Measurements from ENCODE around the gene GPR32. TPM values are rescaled to one million over a fixed set of nuclear protein-coding genes. Genes with fewer than 3 reads are reported as not detected.
"Not testable (repeated sequence)": the region's sequence is repeated elsewhere in the genome, so short reads cannot be mapped to it uniquely, and the experiment has no call there.

GPR32 gene
- total RNA-seq, 1 donor from 2014 or later = not detected

DNA sequence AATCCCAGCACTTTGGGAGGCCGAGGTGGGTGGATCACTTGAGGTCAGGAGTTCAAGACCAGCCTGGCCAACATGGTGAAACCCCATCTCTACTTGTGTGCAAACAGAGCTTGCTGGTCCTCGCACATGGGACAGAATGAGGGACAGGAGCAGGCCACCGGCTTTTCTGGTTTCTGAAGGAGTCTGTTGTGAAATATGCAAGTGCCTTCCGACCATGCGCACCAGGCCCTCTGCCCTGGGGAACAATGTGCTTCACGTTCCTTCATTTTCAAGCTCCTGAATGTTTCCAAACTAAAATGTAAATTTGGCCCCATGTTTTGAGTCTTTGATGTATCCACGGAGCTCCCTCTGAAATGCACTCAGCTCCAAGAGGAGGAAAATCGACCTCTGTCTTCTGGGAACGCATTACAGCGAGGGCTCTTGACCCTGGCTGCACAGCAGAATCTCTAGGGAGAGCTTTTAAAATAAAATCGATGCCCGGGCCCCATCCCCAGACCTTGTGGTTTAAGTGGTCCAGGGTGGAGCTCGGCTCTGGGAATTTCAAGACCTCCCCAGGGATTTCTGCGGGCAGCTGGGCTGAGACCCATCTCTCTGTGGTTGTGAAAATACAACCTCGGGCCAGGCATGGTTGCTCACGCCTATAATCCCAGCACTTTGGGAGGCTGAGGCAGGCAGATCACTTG, 10.6 kb downstream of the GPR32 start:
- DNase-seq (ENCODE audit: low spot score) = no peak

DNA sequence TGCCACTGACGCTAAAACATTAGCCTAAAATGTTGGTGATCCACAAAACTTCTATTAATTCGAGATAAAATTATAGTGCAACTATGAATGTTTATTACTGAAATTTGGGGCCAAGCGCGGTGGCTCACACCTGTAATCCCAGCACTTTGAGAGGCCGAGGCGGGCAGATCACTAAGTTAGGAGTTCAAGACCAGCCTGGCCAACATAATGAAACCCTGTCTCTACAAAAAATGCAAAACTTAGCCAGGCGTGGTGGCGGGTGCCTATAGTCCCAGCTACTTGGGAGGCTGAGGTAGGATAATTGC, 13.5 kb downstream of the GPR32 start:
- DNase-seq (ENCODE audit: low spot score) = not testable (repeated sequence)

DNA sequence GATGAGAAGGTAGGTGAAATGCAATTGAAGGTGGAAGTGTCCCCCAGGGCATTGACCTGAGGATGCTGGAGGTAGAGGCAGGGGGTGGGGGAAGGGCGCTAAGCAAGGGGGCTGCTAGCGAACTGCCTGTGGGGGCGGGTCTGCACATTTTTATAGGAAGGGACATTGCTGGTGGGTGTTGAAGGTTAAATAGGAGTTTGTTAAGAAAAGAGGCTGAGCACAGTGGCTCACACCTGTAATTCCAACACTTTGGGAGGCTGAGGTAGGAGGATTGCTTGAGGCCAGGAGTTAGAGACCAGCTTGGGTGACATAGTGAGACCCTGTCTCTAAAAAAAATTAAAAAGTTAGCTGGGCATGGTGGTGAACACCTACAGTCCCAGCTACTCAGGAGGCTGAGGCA, 14.4 kb downstream of the GPR32 start:
- DNase-seq (ENCODE audit: low spot score) = no peak

DNA sequence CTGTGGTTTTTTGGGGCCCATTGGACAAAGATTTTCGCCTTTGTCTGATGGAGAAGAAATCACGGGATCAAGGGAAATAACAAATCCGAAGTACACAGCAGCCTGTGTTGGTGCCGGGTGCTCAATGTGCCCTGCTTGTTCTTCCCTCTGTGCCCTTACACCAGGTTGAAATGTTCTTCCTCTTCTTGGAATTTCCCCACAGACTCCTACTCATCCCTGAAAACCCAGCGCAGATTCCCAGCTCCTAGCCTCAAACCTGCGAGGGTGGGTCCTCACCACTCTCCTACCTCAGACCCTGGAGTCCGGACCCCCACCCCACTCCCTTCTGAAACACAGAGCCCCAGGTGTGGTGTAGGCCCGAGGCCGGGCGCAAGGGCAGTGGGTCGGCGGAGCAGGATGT, 15.1 kb downstream of the GPR32 start:
- no peak for DNase-seq (ENCODE audit: low spot score)

DNA sequence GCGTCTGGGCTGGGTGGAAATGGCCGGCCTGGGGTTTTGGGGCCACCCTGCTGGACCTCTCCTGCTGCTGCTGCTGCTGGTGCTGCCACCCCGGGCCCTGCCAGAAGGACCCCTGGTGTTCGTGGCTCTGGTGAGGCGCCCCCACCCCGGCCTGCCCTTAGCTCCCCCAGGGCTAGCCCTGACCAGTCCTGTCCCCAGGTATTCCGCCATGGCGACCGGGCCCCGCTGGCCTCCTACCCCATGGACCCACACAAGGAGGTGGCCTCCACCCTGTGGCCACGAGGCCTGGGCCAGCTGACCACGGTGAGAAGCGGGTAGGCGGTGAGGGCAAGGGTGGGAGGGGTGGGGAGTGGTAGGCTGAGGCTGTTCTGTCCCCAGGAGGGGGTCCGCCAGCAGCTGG, 20.1 kb downstream of the GPR32 start, which contains the start of gene ACP4:
TSS of gene ACP4 (plus strand) at position 20 of the 400 bp plus-strand sequence. CDS start at position 20, 0 bp downstream.
- no peak for DNase-seq (ENCODE audit: low spot score)

DNA sequence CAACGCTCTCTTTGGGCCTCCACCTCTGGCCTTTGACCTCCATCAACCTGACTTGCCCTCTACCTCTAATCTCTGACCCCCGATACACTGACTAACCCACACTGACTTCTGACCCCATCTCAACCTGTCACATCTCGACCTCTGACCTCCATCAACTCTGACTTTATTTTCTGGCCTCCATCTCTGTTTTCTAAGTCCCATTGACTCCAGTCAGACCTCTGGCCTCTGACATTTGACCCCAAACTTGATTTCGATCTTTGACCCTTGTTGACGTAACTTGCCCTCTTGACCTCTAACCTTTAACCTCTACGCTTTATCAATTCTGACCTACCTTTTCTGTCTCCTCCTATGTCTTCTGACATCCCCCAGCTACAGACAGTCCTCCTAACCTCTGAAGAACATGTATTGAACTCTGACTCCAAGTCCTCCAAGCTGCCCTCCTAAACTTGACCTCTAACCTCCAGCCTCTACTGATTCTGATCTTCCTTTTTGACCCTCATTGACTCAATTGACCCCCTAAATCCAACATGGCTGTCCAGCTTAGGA, 20.7 kb downstream of the GPR32 start:
- no peak for DNase-seq (ENCODE audit: low spot score)

DNA sequence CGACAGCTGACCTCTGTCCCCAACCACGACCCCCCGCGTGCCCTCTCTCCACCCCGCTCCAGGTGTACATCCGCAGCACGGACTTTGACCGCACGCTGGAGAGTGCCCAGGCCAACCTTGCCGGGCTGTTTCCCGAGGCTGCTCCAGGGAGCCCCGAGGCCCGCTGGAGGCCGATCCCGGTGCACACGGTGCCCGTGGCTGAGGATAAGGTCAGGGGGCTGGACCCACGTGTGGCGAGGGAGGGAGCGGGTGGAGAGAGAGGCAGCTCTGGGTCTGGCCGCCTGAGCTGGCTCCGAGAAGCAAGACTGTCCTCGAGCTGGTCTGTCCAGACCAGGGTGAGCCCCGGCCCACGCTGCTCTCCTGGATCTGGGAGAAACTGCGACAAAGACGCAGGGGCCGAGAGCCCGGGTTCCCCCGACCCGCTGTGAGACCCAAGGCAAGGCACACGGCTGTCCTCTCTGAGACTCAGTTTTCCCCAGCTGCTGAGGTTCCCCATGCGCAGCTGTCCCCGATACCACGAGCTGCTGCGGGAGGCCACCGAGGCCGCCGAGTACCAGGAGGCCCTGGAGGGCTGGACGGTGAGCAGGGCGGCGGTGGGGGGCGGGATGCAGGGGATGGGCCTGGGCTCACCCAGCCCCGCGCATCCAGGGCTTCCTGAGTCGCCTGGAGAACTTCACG, 21.5 kb downstream of the GPR32 start:
- DNase-seq (ENCODE audit: low spot score) = no peak

DNA sequence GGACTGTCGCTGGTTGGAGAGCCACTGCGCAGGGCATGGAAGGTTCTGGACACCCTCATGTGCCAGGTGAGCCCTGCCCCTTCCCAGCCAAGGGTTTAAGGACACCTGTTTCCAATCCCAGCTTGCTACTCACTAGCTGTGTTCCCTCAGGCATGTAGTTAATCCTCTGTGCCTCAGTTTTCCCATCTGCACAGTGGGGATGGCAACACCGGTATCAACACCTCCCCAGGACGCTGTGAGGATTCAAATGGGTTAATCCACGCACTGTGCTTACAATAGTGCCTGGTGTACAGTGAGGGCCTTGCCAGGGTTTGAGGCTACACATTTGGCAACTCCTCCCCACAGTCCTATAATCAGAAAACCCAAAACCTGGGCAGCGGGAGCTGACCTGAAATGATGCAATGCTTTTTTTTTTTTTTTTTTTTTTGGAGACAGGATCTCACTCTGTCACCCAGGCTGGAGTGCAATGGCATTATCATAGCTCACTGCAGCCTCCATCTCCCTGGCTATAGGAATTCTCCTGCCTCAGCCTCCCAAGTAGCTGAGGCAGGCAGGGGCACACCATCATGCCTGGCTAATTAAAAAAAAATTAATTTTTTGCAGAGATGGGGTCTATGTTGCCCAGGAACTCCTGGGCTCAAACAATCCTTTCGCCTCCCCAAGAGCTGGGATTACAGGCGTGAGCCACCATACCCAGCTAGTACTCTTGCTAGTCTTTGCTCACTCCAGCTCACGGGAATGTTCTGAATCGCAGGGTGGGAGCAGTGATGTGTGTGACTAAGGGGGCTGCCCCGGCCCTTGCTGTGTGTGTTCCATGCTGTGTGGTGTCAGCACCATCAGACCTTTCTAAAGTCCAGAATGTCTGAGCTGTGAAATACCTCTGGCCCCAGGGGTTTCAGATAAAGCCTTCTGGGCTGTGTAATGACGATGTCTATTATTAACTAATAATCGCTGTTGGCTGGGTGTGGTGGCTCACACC, 22.3 kb downstream of the GPR32 start:
- DNase-seq (ENCODE audit: low spot score) = no peak

DNA sequence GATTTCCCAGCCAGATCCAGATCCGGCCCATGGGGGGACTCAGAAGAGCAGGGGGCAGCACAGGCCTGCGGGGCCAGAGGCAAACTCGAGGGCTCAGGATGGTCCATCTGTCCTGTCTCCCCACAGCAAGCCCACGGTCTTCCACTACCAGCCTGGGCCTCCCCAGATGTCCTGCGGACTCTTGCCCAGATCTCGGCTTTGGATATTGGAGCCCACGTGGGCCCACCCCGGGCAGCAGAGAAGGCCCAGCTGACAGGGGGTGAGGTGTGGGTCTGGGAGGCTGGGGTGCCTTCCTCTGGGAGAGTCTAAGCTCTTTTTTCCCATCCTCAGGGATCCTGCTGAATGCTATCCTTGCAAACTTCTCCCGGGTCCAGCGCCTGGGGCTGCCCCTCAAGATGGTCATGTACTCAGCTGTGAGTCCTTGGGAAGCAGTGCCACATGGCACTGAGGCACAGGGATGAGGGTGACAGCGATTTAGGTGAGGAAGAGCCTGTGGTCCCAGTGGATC, 23.3 kb downstream of the GPR32 start:
- no peak for DNase-seq (ENCODE audit: low spot score)

DNA sequence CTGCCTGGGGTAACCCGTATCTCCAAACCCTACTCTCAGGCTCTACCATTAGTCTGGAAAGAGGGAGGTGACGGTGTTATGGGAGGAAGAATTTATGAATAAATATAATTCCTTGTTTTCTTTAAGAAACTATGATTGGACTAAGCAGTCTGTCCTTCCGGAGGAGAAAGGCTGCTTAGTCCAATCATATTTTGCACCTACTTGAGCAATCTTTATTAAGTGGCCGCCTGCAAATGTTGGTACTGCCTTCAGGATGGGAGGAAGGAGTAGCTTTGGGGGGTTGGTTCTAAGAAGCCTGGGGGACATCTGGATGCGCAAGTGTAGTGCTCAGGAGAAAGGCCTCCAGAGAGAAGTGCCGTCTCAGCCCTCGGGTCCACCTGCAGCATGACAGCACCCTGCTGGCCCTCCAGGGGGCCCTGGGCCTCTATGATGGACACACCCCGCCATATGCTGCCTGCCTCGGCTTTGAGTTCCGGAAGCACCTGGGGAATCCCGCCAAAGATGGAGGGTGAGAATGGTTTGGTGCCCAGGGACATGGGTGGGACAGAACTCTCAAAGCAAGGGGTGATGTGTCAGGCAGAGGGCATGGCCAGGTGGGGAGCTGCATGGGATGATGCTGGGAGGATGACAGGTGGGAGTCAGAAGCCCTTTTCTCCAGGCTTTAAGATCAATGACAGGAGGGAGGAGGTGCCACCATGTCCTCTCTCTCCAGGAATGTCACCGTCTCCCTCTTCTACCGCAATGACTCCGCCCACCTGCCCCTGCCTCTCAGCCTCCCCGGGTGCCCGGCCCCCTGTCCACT, 24.0 kb downstream of the GPR32 start:
- no peak for DNase-seq (ENCODE audit: low spot score)

DNA sequence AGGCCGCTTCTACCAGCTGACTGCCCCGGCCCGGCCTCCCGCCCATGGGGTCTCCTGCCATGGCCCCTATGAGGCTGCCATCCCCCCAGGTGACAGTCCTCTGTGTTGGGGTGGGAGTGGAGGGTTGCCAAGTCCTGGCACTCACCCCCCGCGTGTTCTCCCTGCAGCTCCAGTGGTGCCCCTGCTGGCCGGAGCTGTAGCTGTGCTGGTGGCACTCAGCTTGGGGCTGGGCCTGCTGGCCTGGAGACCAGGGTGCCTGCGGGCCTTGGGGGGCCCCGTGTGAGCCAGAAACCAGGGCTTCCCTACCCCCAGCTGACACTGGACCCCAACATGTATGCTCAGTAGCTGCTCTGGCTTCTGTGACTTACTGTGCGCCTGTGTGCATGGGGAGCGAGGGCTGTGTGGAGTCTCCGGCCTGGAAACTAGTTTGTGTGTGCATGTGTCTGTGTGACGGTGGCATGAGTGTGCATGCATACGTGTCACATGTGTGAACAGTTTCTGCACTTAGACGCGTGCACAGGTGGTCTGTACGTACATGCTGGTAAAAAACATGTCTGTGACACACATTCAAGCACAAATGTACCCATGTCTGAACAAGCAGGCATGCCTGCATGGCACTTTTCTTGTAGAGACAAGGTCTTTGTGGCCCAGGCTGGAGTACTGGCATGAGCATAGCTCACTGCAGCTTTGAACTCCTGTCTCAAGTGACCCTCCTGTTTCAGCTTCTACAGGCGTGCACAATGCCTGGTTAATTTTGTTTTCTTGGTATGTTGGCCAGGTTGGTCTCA, 24.8 kb downstream of the GPR32 start:
- no peak for DNase-seq (ENCODE audit: low spot score)

DNA sequence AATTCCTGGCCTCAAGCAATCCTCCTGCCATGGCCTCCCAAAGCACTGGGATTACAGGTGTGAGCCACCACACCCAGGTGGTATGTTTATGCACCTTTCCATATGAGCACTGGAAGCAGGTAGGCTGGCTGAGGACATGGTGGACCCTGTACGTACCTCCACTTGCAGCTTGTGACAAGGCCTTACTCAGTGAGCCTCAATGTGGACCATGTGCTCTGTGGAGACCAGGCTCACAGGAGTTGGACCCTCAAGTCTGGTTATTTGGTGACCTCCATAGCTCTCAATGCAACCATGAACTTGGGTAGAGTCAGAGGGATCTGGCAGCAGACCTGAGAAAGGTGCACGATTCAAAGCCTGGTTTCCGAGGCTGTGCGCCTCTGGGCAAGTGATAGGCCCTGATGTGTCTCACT, 25.4 kb downstream of the GPR32 start:
- DNase-seq (ENCODE audit: low spot score) = no peak

DNA sequence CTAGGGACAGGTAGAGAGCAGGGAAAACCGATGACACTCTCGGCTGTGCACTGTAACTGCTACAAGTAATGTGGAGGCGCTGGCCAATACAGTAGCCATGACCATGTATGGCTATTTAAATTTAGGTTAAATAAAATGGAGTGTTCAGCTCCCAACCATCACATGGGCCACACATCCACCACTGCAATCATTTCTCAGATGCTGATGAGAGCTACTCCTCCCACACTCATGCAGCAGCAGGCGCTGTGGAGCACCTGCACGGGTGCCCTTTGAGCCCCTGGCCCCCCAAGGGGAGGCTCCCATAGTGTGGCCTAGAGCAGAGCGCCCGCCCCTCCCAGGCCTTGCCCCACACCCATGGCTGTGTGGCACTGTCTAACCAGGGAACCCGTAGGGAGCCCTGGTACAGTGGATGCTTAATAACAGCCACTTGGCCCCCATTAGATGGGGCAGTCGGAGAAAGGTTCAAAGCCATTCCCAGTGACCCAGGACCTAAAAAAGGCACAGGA, 25.9 kb downstream of the GPR32 start:
- no peak for DNase-seq (ENCODE audit: low spot score)

DNA sequence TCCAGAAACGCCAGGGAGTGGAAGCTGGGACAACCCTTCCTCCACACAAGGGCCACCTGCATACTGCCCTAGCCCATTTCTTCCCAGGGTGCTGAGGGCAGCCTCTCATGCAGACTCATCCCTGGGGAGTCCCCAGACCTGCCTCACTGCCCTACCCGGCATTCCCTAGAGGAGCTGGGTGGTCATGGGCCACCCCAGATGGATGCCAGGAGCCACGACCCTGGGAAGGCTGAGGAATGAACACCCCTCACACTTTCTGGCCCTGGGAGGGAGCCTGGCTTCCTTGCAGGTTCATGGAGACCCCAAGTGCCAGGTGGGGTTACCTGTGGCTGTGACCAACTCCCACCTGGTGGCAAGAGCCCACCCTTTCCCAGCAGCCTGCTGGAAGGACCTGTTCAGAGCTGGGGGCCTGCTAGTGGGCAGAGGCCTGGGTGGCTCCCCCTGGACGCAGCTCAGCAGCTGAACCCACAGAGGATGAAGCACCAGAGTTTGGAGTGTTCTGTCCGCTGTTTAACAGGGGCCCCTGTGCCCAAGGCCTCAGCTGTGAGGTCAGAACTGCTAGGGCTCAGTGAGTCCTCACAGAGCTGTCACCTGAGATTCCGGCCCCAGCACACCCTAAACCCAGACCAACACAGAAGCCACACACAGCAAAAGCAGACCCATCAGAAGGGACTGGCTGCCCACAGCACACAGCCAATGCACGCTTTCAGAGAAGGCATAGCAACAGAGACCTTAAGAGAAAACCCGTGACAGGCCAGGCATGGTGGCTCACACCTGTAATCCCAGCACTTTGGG, 26.6 kb downstream of the GPR32 start:
- no peak for DNase-seq (ENCODE audit: low spot score)

DNA sequence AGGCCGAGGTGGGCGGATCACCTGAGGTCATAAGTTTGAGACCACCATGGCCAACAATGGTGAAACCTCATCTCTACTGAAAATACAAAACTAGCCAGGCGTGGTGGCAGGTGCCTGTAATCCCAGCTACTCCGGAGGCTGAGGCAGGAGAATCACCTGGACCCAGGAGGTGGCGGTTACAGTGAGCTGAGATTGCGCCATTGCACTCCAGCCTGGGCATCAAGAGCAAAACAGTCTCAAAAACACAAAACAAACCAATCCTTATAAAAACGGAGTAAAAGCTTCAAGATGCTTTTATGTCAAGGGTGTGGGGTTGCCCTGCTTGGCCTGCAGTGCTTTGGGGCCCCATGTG, 27.1 kb downstream of the GPR32 start:
- DNase-seq (ENCODE audit: low spot score) = no peak

DNA sequence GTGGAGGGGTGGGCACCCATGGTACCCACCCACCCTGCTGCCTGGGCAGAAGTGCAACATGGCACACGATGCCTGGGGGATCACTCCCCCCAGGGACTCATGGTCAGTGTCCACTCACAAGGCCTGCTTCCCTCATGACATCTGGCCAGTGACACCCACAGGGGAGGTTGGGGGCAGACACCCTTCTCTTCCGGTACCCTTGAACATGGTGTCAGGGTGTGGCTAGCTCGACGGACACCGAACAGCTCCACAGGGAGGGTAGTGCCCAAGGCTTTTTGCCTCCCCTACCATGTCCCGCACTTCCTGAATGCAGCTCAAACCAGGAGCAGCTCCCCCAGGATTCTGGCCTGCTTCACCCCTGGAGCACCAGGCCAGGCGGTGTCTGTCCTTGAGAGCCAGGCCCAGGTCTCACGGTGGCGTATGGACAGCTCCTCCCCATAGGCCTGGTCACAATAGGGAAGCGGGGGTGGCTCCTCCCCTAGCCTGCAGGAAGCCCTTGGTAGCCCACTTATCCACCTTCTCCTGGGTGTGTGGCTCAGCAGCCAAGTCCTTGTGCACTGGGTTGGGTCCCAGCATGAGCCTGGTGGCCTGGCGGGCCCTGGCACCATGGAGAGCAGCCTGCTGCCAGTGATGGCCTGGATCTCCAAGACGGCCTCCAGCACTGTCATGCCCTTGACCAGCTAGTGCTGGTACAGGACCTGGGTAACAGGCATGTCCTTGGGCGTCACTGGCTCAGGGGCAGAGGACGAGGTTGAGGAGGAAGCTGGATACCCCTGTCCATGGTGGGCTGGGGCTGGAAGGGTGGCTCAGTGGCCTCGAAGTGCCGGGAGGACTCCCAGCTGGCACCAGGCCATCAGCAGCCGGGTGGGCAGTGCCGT, 27.8 kb downstream of the GPR32 start:
- DNase-seq (ENCODE audit: low spot score) = no peak

DNA sequence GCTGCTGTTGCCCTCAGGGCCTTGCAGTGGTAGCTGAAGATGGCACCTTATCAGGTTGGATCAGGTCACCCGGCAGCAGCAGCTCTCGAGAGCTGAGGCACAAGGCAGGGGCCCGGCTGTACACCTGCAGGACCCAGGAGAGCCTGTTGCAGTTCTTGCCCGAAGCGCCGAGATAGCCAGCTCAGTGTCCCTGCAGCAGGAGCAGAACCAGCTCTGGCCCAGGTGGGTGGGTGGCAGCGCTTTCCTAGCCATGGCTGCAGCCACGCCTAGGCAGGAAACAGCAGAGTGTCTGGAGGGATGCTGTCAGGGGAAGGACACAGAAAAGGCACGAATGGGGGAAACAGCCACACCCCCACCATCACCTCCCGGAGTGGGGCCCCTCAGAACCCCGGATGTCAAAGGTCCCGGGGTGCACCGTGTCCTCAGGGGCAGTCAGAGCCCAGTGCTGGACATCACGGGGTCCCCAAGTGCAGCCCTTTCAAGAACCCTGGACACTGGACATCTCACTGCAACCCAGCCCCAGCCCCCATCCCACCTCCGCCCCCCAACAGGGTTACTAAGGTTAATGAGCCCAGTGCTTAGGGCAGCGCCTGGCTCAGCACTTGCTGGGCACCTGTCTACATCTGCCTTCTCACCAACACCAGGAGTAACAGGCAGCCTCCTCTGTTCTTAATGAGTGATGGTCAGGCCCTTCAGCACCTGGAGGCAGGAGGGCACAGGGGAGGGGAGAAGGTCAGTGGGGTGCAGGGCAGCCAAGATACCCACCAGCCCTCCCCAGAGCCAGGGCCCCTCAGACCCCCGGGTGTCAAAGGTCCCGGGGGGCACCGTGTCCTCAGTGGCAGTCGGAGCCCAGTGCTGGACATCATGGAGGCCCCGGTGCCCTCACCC, 28.6 kb downstream of the GPR32 start:
- no peak for DNase-seq (ENCODE audit: low spot score)

Measured in umbilical cord (tissue), 2 donors.